Fibroblast of the aortic adventitia (primary cell): ENCODE data around the gene POU3F1. TPM values are rescaled to one million over a fixed set of nuclear protein-coding genes. Genes with fewer than 3 reads are reported as not detected.

Source experiments
- DNase-seq: peaks from one replicate; pipeline ENCODE4 v3.0.0-alpha.2; 2010; ENCODE audit warnings: low read depth
- H3K4me3 ChIP-seq: 2 replicates; pipeline ENCODE4 v1.5.1; 2011; ENCODE audit warnings: low read depth, mild to moderate bottlenecking, control low read depth, low read length, moderate library complexity
- total RNA-seq: library from RNA; depleted of rRNA; stranded (reverse); fragments of >200 nt; gene quantifications from 2 replicates; pipeline ENCODE4 v1.2.3, GENCODE V29; 2012; ENCODE audit warnings: low replicate concordance
- TF ChIP-seq, protein P1 (sequence below): IDR thresholded peaks from 2 replicates; pipeline ENCODE4 v1.5.1; 2011; ENCODE audit warnings: mild to moderate bottlenecking, low read length, control low read depth, inconsistent platforms; ENCODE audit not compliant: insufficient read depth

Gene POU3F1
- total RNA-seq, 1 donor, result not detected

DNA sequence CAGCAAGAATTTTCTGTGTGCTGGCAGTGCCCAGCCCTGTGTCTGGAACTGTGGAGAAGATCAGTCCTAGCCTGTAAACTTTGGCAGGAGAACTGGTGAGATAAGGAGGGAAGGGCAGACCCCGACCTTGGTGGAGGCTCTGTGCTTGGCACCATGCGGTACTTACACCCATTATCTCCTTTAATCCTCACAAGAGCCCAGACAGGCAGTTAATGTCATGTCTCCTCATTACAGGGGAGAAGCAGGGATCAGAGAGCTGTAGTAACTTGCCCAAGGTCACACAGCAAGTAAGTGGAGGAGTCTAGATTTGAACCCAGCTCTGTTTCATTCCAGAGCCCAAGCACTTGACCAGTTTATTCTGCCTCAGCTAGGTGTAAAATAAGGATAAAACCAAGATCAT is 13.9 kb upstream of the POU3F1 start:
- TF ChIP-seq, protein P1, sequence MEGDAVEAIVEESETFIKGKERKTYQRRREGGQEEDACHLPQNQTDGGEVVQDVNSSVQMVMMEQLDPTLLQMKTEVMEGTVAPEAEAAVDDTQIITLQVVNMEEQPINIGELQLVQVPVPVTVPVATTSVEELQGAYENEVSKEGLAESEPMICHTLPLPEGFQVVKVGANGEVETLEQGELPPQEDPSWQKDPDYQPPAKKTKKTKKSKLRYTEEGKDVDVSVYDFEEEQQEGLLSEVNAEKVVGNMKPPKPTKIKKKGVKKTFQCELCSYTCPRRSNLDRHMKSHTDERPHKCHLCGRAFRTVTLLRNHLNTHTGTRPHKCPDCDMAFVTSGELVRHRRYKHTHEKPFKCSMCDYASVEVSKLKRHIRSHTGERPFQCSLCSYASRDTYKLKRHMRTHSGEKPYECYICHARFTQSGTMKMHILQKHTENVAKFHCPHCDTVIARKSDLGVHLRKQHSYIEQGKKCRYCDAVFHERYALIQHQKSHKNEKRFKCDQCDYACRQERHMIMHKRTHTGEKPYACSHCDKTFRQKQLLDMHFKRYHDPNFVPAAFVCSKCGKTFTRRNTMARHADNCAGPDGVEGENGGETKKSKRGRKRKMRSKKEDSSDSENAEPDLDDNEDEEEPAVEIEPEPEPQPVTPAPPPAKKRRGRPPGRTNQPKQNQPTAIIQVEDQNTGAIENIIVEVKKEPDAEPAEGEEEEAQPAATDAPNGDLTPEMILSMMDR, result no peak
- no peak overlapping the region for H3K4me3 ChIP-seq
- no peak for DNase-seq

DNA sequence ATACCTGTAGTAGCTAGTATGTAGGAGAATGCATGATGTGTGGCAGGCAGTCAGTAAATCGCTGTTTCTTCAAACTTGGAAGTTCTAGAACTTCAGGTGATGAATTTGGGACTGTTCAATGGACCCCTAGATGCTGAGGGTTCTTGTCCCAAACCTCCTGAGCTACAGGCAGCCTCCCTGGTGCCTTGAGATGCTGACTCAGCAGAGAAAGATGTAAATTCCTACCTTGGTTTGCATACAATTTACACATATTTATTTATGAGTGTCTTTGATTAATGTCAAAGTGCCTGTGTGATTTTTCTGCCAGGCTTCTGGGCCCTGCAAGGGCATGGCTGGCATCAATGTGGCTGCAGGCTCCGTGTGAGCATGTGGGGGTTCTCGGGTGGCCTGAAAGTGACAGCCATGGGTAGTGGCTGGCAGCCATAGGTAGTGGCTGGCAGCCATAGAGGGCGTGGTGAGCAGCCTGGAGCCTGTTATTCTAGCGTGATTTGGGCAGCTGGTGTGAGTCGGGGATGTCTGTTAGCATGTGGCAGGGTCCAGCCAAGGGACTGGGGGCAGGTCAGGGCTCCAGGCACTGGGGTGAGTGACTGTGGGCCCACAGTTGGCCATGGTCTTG is 13.2 kb upstream of the POU3F1 start:
- H3K4me3 ChIP-seq, result no peak overlapping the region
- DNase-seq, result no peak
- TF ChIP-seq, protein P1, result no peak

DNA sequence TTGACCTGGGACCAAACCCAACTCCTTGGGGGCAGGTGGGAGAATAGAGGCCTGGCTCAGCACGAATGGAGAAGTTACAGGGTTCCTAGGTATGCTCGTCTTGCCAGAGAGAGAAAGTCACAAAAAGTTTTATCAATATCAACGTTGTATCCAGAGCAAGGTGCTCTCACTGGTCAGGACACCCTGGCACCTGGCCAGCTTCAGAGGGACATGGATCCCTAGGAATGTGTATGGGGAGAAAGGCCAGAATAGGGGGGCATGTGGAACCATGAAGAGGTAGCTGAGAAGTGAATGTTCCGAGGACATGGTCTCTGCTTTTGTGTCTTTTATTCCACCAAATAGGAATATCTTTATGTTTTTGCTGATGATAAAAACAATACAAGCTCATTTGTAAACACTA is 9.4 kb upstream of the POU3F1 start:
- H3K4me3 ChIP-seq, result no peak overlapping the region
- TF ChIP-seq, protein P1, result no peak
- DNase-seq, result no peak

GRCh38 chr1:38055398-38055797 is 8.8 kb upstream of the POU3F1 start:
- DNase-seq, result no peak
- TF ChIP-seq, protein P1, result no peak
- H3K4me3 ChIP-seq, result no peak overlapping the region

- DNase-seq, result no peak
- TF ChIP-seq, protein P1, result no peak
- no peak overlapping the region for H3K4me3 ChIP-seq
Measured at GRCh38 chr1:38053416-38054091, 7.0 kb upstream of the POU3F1 start.

GRCh38 chr1:38052750-38053415 is 6.3 kb upstream of the POU3F1 start:
- no peak overlapping the region for H3K4me3 ChIP-seq
- TF ChIP-seq, protein P1, result no peak
- no peak for DNase-seq
